Endothelial cell of umbilical vein (primary cell): ENCODE data around the gene GPR176. TPM values are rescaled to one million over a fixed set of nuclear protein-coding genes. Genes with fewer than 3 reads are reported as not detected.
A peak's percentile ranks its signal among the peaks of the same experiment; 100 is the strongest.
"Not testable (repeated sequence)": the region's sequence is repeated elsewhere in the genome, so short reads cannot be mapped to it uniquely, and the experiment has no call there.

Source experiments
- BruUV-seq: library from RNA; stranded (reverse); fragments of 400-500 nt; replicated peaks from 2 replicates; lab custom pipeline; 2021; lab: Mats Ljungman, UMichigan
- CTCF ChIA-PET: fragments of 300-600, 350-600 bp; sonication (Branson Sonifier 250); formaldehyde crosslinking; loops from one replicate; lab custom pipeline; 2021; ENCODE audit warnings: antibody characterized with exemption, inconsistent platforms; lab: Charles Lee
- POLR2A ChIA-PET: fragments of 300-600, 350-600 bp; sonication (Branson Sonifier 250); formaldehyde crosslinking; loops from one replicate; lab custom pipeline; 2021; ENCODE audit warnings: antibody characterized with exemption, inconsistent platforms; lab: Charles Lee
- DNase-seq: peaks from one replicate; pipeline ENCODE4 v3.0.0-alpha.2; 2011; ENCODE audit warnings: low read depth, low spot score
- FAIRE-seq: peaks from 2 replicates; lab custom pipeline; 2011; peaks lifted over from hg19 to GRCh38; lab: Jason Lieb, UNC
- H2AFZ ChIP-seq: 2 replicates; pipeline ENCODE4 v1.6.0; 2012; ENCODE audit warnings: low read depth, low read length, control low read depth, inconsistent platforms
- H3K27ac ChIP-seq: 2 replicates; pipeline ENCODE4 v1.5.1; 2011; ENCODE audit warnings: low read depth, mild to moderate bottlenecking, control low read depth, low read length, moderate library complexity; ENCODE audit not compliant: insufficient read depth
- H3K27me3 ChIP-seq, 2 experiments: 2 replicates each; pipeline versions ENCODE4 v1.6.0 to v1.6.1; 2011; ENCODE audit warnings: low read length in 2 of 2, mixed read lengths in 1 of 2; ENCODE audit not compliant: control insufficient read depth in 2 of 2, insufficient read depth in 2 of 2
- H3K36me3 ChIP-seq, 2 experiments: 2 replicates in 1 of 2; 3 replicates in 1 of 2; pipeline ENCODE4 v1.5.1; 2011; ENCODE audit warnings: low read length in 2 of 2, mild to moderate bottlenecking in 1 of 2, moderate library complexity in 1 of 2; ENCODE audit not compliant: control insufficient read depth in 2 of 2, insufficient read depth in 2 of 2; ENCODE audit errors: extremely low read depth in 1 of 2
- H3K4me1 ChIP-seq: 3 replicates; pipeline ENCODE4 v1.5.1; 2011; ENCODE audit warnings: mild to moderate bottlenecking, low read length; ENCODE audit not compliant: control insufficient read depth, insufficient read depth; ENCODE audit errors: extremely low read depth
- H3K4me2 ChIP-seq: 2 replicates; pipeline ENCODE4 v1.6.1; 2011; ENCODE audit warnings: low read length, control low read depth, mixed read lengths; ENCODE audit not compliant: insufficient read depth
- H3K4me3 ChIP-seq, 3 experiments: fragments of 200-600 bp in 1 of 3; sonication (generic), shearing (Covaris generic) in 1 of 3; replicated peaks in 1 of 3; 2 replicates each; pipeline ENCODE4 v1.5.1; 2011 to 2016; ENCODE audit warnings: control low read depth in 3 of 3, low read length in 3 of 3, mild to moderate bottlenecking in 2 of 3, inconsistent platforms in 1 of 3, low read depth in 1 of 3, moderate library complexity in 1 of 3; ENCODE audit not compliant: insufficient read depth in 1 of 3
- H3K79me2 ChIP-seq: 2 replicates; pipeline ENCODE4 v1.6.0; 2012; ENCODE audit warnings: low read length, inconsistent platforms; ENCODE audit not compliant: control insufficient read depth, insufficient read depth
- H3K9ac ChIP-seq: replicated peaks from 2 replicates; pipeline ENCODE3; 2011; ENCODE audit warnings: low read length, control low read depth; ENCODE audit not compliant: insufficient read depth; ENCODE audit errors: extremely low read depth
- H3K9me1 ChIP-seq: replicated peaks from 3 replicates; pipeline ENCODE4 v1.6.0; 2011; ENCODE audit warnings: mild to moderate bottlenecking, low read length; ENCODE audit not compliant: control insufficient read depth, insufficient read depth; ENCODE audit errors: extremely low read depth
- H3K9me3 ChIP-seq: replicated peaks from 2 replicates; pipeline ENCODE4 v1.5.1; 2012; ENCODE audit warnings: low read length, inconsistent platforms; ENCODE audit not compliant: control insufficient read depth, insufficient read depth
- H4K20me1 ChIP-seq: replicated peaks from 2 replicates; pipeline ENCODE3; 2011; ENCODE audit warnings: mild to moderate bottlenecking, low read length; ENCODE audit not compliant: control insufficient read depth, insufficient read depth; ENCODE audit errors: extremely low read depth
- FOS ChIP-seq: IDR thresholded peaks from 2 replicates; pipeline ENCODE4 v1.6.1; 2011; ENCODE audit warnings: mild to moderate bottlenecking, low read length, moderate library complexity, borderline replicate concordance; ENCODE audit not compliant: insufficient read depth
- GATA2 ChIP-seq: IDR thresholded peaks from 2 replicates; pipeline ENCODE4 v1.7.0; 2011; ENCODE audit warnings: low read depth, mild to moderate bottlenecking, moderate library complexity, mixed read lengths, low read length; ENCODE audit not compliant: insufficient read length, insufficient read depth
- JUN ChIP-seq: IDR thresholded peaks from 2 replicates; pipeline ENCODE4 v1.6.1; 2011; ENCODE audit warnings: borderline replicate concordance, low read depth; ENCODE audit not compliant: insufficient read length, insufficient read depth
- MAX ChIP-seq: IDR thresholded peaks from 2 replicates; pipeline ENCODE4 v1.6.1; 2011; ENCODE audit not compliant: insufficient read depth, insufficient read length
- POLR2A ChIP-seq: IDR thresholded peaks from 2 replicates; pipeline ENCODE4 v1.6.1; 2012; ENCODE audit warnings: low read depth, mild to moderate bottlenecking, control low read depth, low read length
- POLR2AphosphoS5 ChIP-seq: IDR thresholded peaks from 2 replicates; pipeline ENCODE4 v1.6.1; 2012; ENCODE audit warnings: low read depth, mild to moderate bottlenecking, control low read depth, low read length, moderate library complexity; ENCODE audit not compliant: insufficient read depth
- dilution Hi-C: fragments of 300-500 bp; cut with MboI; formaldehyde crosslinking; loops from one replicate; pipeline ENCODE4 v1.15.0; 2019; ENCODE audit warnings: low sequenced_read_pairs; ENCODE audit not compliant: extremely low pct_ligation_motif_present
- intact Hi-C: fragments of 100-400 bp; cut with micrococcal nuclease; formaldehyde crosslinking; loops from one replicate; pipeline ENCODE4 v1.10.0; 2022
- polyA plus RNA-seq, 4 experiments: library from polyadenylated mRNA; depleted of rRNA in 3 of 4; stranded (reverse) in 3 of 4; unstranded in 1 of 4; fragments of >200 nt; gene quantifications; 2 replicates each; pipeline versions ENCODE4 v1.2.1 to v1.2.3, GENCODE V29; 2011 to 2012; ENCODE audit warnings: missing spikeins in 1 of 4
- total RNA-seq: library from RNA; stranded (reverse); gene quantifications from 2 replicates; pipeline ENCODE4 v1.2.3, GENCODE V29; 2021

The GPR176 gene
- total and polyA plus RNA-seq, 2 donors (not counting 3 experiments of a cell fraction or from before 2014, with no cell fraction given), result 35.3 to 68.7 TPM

- Histone ChIP-seq H3K79me2 (peaks cover 13% of the 10 kb centered on the region), H3K9ac (no peak overlapping the region), H3K9me3 (no peaks in the 10 kb centered on the region), H3K27ac (no peak overlapping the region), H3K9me1 (no peaks in the 10 kb centered on the region), H2AFZ (no peak overlapping the region), H3K27me3 (no peaks in the 10 kb centered on the region), H4K20me1 (peaks cover 3% of the 10 kb centered on the region), H3K4me2 (no peak overlapping the region), H3K36me3 (no peaks in the 10 kb centered on the region), H3K4me1 (peaks cover 4% of the 10 kb centered on the region), H3K4me3 (no peak overlapping the region)
- FAIRE-seq, result no peak
- ChIA-PET POLR2A (no interaction called here), CTCF (interaction anchor here (0.9 to 4.2 kb wide), 9 partner anchors 7 to 212 kb away, joined by 3 to 41 read pairs (median 4); no protein-coding TSS in a partner anchor)
- intact Hi-C loops, result no loop called here
- dilution Hi-C loops, result no loop called here
- BruUV-seq, result no TSS peak
- TF ChIP-seq POLR2AphosphoS5 (no peak), FOS (no peak), GATA2 (no peak), MAX (no peak), JUN (no peak), POLR2A (no peak)
- DNase-seq, result peak; percentile 49
Measured at GRCh38 chr15:39896101-39896500, 24.0 kb downstream of the GPR176 start.

GRCh38 chr15:39893051-39893450, 27.0 kb downstream of the GPR176 start:
- peaks cover 13% of the 10 kb centered on the region for H3K79me2 ChIP-seq
- H3K4me1 ChIP-seq, H4K20me1 ChIP-seq, H3K27ac ChIP-seq, CTCF ChIA-PET, H3K9me1 ChIP-seq, H2AFZ ChIP-seq, H3K9ac ChIP-seq, FAIRE-seq, intact Hi-C loops, BruUV-seq, dilution Hi-C loops, H3K27me3 ChIP-seq, H3K9me3 ChIP-seq, POLR2A ChIA-PET, H3K36me3 ChIP-seq, DNase-seq, H3K4me3 ChIP-seq, H3K4me2 ChIP-seq: not testable (repeated sequence)
